ENCODE measurements around the gene MAML3. TPM values are rescaled to one million over a fixed set of nuclear protein-coding genes. Genes with fewer than 3 reads are reported as not detected.

MAML3 gene
- total RNA-seq, 2 donors from 2014 or later, result 9.3 to 10.1 TPM

DNA sequence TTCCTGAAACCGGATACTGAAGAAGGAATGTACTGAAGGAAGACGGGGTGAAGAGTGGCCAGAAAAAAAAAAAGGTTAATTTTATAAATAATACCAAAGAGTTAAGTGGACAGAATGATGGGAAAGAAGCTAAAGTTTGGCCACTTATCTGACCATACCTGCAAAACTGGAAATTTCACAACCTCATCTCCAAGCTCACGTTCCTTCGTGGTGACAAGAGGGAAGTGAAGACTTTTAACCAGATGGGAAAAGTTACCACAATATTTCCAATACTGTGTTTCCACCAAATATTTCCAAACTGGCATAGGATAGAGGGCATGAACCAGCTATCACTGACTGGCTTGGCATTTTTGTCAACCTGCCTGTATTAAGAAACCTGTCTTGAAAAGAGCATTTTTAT, 56.4 kb downstream of the MAML3 start:
- intact Hi-C loops (cut with DNase I), result no loop called here
- H3K27me3 ChIP-seq, result no peaks in the 10 kb centered on the region
- H3K4me3 ChIP-seq, result no peak overlapping the region
- H3K9ac ChIP-seq (ENCODE audit: low read depth in 2 of 2, low read length in 2 of 2), result no peak overlapping the region
- no peaks in the 10 kb centered on the region for H3K9me3 ChIP-seq
- no peak for DNase-seq
- H3K36me3 ChIP-seq, result no peaks in the 10 kb centered on the region
- TF ChIP-seq, protein P1, sequence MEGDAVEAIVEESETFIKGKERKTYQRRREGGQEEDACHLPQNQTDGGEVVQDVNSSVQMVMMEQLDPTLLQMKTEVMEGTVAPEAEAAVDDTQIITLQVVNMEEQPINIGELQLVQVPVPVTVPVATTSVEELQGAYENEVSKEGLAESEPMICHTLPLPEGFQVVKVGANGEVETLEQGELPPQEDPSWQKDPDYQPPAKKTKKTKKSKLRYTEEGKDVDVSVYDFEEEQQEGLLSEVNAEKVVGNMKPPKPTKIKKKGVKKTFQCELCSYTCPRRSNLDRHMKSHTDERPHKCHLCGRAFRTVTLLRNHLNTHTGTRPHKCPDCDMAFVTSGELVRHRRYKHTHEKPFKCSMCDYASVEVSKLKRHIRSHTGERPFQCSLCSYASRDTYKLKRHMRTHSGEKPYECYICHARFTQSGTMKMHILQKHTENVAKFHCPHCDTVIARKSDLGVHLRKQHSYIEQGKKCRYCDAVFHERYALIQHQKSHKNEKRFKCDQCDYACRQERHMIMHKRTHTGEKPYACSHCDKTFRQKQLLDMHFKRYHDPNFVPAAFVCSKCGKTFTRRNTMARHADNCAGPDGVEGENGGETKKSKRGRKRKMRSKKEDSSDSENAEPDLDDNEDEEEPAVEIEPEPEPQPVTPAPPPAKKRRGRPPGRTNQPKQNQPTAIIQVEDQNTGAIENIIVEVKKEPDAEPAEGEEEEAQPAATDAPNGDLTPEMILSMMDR (IDR thresholded peaks at IDR 0.05), result no peak
- H3K27ac ChIP-seq, result no peak overlapping the region
- no peaks in the 10 kb centered on the region for H3K4me1 ChIP-seq

GRCh38 chr4:140096921-140097320, 57.1 kb downstream of the MAML3 start:
- Histone ChIP-seq H3K27ac (no peak overlapping the region), H3K4me1 (no peaks in the 10 kb centered on the region), H3K36me3 (no peaks in the 10 kb centered on the region), H3K9ac (ENCODE audit: low read depth in 2 of 2, low read length in 2 of 2) (no peak overlapping the region), H3K27me3 (no peaks in the 10 kb centered on the region), H3K9me3 (no peaks in the 10 kb centered on the region), H3K4me3 (no peak overlapping the region)
- TF ChIP-seq, protein P1 (IDR thresholded peaks at IDR 0.05), result no peak
- intact Hi-C loops (cut with DNase I), result no loop called here
- no peak for DNase-seq

DNA sequence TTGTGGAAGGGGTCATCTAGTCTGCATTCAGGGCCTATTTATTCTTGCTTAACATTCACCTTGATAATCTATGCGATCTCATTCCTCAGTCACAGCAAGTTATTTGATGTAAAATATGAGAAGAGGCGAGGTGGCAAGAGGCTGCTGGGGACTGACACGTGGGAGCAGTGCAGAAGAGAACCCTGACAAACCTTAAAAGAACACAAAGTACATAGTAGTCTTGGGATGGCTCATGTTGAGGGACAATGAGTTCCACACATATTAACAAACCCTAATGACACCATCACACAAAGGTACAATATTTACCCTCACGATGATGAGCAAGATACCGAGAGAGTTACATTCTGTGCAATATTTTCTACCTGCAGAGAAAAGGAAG, 57.5 kb downstream of the MAML3 start:
- DNase-seq, result no peak
- Histone ChIP-seq H3K9me3 (no peaks in the 10 kb centered on the region), H3K27me3 (no peaks in the 10 kb centered on the region), H3K4me3 (no peak overlapping the region), H3K4me1 (no peaks in the 10 kb centered on the region), H3K9ac (ENCODE audit: low read depth in 2 of 2, low read length in 2 of 2) (no peak overlapping the region), H3K36me3 (no peaks in the 10 kb centered on the region), H3K27ac (no peak overlapping the region)
- TF ChIP-seq, protein P1 (IDR thresholded peaks at IDR 0.05), result no peak
- intact Hi-C loops (cut with DNase I), result no loop called here

GRCh38 chr4:140095694-140096482, 58.1 kb downstream of the MAML3 start:
- H3K36me3 ChIP-seq, result no peaks in the 10 kb centered on the region
- H3K4me3 ChIP-seq, result no peak overlapping the region
- H3K27ac ChIP-seq, result peak overlapping the region; percentile 53
- no peaks in the 10 kb centered on the region for H3K9me3 ChIP-seq
- H3K4me1 ChIP-seq, result no peaks in the 10 kb centered on the region
- no peaks in the 10 kb centered on the region for H3K27me3 ChIP-seq
- TF ChIP-seq, protein P1 (IDR thresholded peaks at IDR 0.05), result no peak
- H3K9ac ChIP-seq (ENCODE audit: low read depth in 2 of 2, low read length in 2 of 2), result no peak overlapping the region
- DNase-seq, result no peak
- intact Hi-C loops (cut with DNase I), result no loop called here

DNA sequence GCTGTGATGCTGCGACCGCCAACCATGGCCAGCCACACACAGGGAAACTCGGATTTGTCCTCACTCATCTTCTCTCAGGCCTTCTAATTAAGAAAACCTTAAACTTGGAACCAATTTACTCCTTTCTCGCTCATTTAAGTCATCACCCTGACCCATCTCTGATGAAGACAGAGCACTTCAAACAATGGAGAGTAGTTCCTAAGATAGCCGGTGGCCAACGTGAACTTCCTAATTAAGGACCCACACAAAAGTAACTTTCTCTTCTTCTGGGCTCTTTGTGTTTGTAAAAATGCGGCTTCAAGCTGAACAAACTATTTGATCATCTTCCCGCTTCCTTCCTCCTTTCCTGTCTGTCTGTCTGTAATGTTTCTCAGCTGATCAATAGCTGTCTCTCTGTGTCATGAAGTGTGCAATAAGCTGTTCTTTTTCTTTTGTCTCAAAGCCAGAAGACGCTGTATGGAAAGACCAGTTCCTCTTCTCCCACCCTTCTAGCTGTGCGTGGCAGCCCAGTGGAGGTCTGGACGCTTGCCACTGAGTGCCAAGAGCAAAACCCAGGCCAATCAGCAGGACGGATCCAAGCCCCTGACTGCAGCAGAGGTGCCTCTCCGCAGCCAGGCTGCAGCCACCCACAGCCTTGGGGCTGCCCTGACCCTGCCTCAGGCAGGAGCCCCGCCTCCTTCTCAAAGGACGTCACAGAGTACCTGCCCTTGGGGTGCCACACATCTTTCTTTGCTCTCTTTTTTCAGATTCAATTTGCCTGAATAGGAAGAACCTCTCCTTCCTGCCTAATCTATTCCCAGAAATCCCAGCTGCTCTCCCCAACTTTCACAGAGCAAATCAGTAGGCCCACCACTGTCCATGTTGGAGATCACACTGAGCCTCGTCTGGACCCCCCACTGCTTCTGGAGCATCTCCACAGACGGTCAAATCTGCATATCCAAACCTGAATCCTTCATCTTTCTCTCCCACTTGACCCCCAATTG, 59.3 kb downstream of the MAML3 start:
- H3K36me3 ChIP-seq, result no peaks in the 10 kb centered on the region
- TF ChIP-seq, protein P1 (IDR thresholded peaks at IDR 0.05), result no peak
- intact Hi-C loops (cut with DNase I), result no loop called here
- no peaks in the 10 kb centered on the region for H3K9me3 ChIP-seq
- H3K9ac ChIP-seq (ENCODE audit: low read depth in 2 of 2, low read length in 2 of 2), result peak overlapping the region in 1 of 2 donors; percentile 15
- H3K4me1 ChIP-seq, result no peaks in the 10 kb centered on the region
- H3K27me3 ChIP-seq, result no peaks in the 10 kb centered on the region
- H3K4me3 ChIP-seq, result no peak overlapping the region
- peak; percentile 42 for DNase-seq
- H3K27ac ChIP-seq, result peak overlapping the region; percentile 53
